HG03135 (cell line): Measurements from ENCODE around the gene AUNIP.

Source experiments
- ATAC-seq: cut with Tn5 transposase; IDR thresholded peaks from one replicate; pipeline ENCODE4 v1.9.1; 2021; ENCODE audit warnings: mild to moderate bottlenecking, moderate library complexity; ENCODE audit not compliant: unreplicated experiment

Gene AUNIP

GRCh38 chr1:25832336-25833037 is 26.8 kb downstream of the AUNIP start:
- ATAC-seq = no peak

- no peak for ATAC-seq
Measured at GRCh38 chr1:25831569-25832196, 27.6 kb downstream of the AUNIP start.

- ATAC-seq = no peak
Measured at GRCh38 chr1:25829046-25829445, 30.2 kb downstream of the AUNIP start.

- no peak for ATAC-seq
Measured at GRCh38 chr1:25828491-25828890, 30.8 kb downstream of the AUNIP start.

GRCh38 chr1:25826571-25826970 is 32.7 kb downstream of the AUNIP start:
- no peak for ATAC-seq

- no peak for ATAC-seq
Measured at GRCh38 chr1:25825605-25826004, 33.7 kb downstream of the AUNIP start.

- no peak for ATAC-seq
Measured at GRCh38 chr1:25821630-25822091, 37.6 kb downstream of the AUNIP start.

GRCh38 chr1:25821112-25821476 is 38.2 kb downstream of the AUNIP start:
- no peak for ATAC-seq

GRCh38 chr1:25820247-25821111 is 38.8 kb downstream of the AUNIP start:
- peak; percentile 48 for ATAC-seq

GRCh38 chr1:25819491-25820246 is 39.6 kb downstream of the AUNIP start, which contains the start of gene MTFR1L:
TSS of gene MTFR1L (plus strand) at chr1:25819954. CDS start at chr1:25823105, 3,151 bp downstream.
- ATAC-seq = peak; percentile 75

GRCh38 chr1:25818569-25818968 is 40.7 kb downstream of the AUNIP start:
- ATAC-seq = no peak

GRCh38 chr1:25817840-25818501 is 41.3 kb downstream of the AUNIP start:
- ATAC-seq = no peak

GRCh38 chr1:25816112-25816718 is 43.0 kb downstream of the AUNIP start:
- no peak for ATAC-seq

- no peak for ATAC-seq
Measured at GRCh38 chr1:25815208-25816111, 43.8 kb downstream of the AUNIP start.

- no peak for ATAC-seq
Measured at GRCh38 chr1:25814549-25815087, 44.6 kb downstream of the AUNIP start.

GRCh38 chr1:25813734-25814471 is 45.4 kb downstream of the AUNIP start:
- ATAC-seq = no peak

- no peak for ATAC-seq
Measured at GRCh38 chr1:25813071-25813733, 46.1 kb downstream of the AUNIP start.
